ENCODE results near the gene SLC23A3.

Gene SLC23A3

DNA sequence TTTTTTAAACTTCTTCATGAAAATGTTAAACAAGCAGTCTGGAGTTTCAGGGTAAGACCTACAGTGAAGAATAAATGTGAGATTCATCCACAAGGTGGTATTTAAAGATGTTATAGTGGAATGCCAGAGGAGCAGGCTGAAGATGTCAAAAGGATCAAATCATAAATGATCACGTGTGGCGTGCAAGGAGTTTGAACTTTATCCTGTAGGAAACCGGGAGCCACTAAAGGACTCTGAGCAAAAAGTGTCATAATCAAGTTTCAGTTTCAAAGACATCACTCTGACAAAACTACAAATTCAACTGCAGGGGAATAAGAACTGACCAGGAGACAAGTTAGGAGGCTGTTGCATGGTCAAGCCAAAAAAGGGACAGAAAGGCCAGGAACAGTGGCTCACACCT, 29.1 kb downstream of the SLC23A3 start:
- no peak for DNase-seq

DNA sequence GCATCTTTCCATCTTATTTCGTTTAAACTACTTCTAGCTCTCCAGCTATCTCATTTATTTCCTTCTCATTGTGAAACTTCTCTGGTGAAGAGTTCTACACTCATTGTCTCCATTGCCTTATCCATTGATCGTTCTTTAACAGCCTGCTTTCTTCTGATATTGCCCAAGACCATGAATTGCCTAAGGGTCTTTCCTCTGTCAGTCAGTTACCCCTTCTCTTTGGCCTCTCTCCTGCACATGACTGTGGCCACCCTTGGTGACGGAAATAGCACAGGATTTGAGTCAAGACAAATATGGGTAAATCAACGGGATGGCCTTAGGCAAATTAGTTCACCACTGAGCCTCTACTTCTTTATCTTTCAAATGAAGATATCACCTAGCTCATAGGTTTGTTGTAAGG, 35.9 kb downstream of the SLC23A3 start:
- no peak for DNase-seq

DNA sequence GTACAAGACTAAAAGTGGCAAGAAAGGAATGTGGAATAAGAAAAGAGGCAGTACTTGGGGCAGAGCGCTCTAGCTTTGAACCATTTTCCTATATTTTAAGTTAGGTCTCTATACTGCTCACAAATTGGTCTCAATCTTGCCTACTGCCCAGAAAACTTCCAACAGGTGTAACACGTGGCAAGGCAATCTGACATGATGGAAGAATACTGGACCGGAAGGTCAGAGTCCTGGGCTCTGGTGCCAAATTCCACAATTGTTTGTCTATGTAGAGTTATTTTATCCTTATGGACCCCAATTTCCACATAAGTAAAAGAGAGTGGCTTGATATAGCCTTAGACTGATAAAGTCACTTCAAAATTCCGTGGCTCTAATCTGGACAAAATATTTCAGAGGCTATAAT, 38.1 kb downstream of the SLC23A3 start:
- no peak for DNase-seq

DNA sequence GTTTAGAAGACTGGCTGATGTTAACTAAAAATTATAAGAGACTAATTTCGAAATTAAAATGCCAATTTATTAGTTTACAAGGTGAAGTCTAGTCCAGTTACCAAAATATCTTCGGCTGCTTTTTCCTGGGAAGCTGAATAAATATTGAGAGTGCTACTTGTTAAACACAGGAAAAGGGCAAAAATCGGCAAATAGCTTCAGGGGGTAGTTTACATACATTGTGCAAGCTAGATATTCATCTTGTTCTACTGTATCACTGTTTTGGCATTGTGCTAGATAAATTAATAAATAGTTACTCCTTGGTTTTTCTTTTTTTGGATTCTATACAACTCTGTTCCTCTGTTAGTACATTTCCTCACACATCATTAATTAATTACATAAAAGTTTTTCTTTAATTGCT, 38.5 kb downstream of the SLC23A3 start:
- no peak for DNase-seq

DNA sequence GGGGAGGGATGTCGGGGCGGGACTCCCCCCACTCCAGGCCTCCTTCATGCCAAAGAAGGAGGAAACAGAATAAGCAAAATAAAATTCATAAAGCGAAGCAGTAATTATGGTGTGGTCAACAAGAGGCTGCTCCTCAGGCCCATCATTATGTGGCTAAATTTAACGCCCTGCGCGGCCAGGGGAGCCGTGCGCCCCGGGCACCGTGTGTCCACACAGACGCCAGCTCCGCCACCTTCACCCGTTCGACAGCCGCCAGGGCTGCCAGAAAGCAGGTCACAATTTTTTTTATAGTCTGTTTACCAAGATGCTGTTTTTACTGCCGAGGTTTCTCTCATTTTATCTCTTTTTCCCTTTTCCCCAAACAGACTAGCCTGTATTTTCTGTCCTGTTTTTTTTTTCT, 40.2 kb downstream of the SLC23A3 start:
- no peak for DNase-seq

DNA sequence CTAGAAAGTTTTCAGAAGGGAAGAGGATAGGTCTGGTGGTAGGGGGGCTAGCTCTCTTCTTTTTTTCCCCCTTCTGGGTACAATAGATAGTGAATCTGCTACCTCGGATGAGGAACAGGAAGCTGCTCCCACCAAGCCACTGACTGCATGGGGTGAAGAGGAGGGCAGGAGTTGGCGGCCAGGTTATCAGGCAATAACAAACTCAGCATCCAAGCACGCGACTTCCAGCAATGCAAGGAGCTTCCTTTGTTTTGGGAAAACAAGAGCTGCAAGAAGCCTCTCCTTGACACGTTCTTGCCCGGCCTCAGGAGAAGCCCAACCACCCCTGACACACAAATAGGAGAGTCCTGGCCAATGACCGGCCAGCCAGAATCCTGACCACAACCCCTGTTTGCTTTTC, 41.4 kb downstream of the SLC23A3 start:
- DNase-seq, result no peak

DNA sequence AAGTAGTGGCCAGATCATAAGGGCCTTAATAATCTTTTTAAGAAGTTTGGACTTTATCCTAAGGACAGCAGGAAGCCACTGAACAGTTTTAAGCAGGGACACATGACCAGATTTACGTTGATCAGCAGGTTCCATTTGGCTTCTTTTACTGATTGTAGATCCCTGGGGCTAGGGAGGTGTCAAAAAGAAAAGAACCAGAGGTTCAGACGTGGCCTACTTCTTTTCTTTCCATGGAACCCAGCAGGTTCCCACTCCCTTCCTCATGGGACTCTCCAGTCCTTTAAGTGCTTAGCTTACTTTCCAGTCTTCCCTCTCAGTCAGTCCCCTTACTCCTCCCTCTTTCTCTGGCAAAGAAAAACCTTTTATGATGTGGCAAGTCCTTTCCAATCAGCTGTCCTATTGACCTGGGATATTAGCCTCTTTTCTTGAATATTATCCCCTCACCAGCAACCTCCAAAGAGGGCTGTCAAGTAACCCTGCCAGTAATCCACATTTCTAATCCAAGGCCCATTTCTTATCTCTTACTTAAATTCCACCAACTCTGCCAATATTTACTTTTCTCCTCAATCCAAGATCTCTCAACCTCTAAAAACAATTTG, 42.7 kb downstream of the SLC23A3 start:
- DNase-seq, result no peak

DNA sequence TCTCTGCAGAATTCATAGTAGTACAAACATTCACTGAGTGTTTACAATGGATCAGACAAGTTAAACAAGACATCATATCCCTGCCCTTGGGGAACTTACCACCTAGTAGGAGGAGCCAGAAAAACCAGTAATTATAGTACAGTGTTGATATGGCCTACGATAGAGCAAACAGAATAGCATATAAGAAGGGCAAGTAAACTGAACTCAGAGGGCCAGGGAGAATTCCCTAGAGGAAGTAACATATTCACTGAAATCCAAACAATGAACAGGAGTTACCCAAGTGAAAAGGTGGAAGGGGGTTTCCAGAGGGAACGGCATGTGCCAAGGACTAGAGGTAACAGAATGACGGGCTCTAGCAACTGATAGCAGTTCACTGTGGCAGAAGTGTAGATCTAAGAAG, 43.3 kb downstream of the SLC23A3 start:
- no peak for DNase-seq

DNA sequence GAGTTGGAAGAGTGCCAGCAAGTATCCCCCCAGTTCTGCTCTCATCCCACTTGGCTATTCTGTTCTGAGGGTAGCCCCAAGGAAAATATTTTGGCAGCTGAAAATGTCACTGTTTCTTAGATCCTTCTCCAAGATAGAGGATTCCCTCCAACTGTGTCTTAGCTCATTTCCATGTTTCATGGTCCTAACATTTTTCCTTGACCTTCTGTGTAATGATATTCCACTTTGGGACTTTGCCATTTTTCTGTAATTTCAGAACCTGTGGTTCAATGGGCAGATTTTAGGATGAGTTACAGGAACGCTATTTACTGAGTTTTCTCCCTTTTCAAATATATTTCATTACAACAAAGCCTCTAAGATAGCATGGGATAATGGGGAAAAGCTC, 44.0 kb downstream of the SLC23A3 start:
- no peak for DNase-seq

DNA sequence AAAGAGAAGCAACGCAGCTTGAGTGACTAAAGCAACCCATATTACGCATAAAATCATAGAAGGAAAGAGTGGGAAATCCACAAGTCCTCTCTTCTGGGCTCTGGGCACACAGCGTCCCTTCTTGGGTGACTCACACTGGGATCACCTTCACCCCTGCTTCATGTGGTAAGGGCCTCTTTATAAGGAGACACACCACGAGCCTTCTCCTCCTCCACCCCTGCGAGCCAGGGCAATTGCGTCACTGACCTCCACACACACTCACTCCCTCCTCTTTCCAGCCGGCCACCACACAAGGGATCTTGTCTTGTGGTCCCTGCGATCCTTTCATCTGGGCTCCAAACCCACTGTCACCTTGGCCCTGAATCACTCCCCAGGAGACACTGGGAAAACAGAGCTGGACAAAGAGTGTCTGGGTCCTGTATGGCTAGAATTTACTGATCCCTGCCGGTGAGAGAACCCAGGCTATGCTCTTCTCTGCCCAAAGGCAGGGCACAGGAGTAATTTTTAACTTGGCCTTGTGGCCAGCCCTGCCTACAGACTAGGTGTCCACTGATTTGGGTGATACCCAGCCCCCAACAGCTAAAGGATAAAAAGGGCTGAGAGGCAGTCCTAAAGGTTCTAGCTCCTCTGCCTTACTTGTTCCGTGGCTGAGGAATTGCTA, 44.5 kb downstream of the SLC23A3 start:
- DNase-seq, result peak; percentile 66 to 71 (median 71)

DNA sequence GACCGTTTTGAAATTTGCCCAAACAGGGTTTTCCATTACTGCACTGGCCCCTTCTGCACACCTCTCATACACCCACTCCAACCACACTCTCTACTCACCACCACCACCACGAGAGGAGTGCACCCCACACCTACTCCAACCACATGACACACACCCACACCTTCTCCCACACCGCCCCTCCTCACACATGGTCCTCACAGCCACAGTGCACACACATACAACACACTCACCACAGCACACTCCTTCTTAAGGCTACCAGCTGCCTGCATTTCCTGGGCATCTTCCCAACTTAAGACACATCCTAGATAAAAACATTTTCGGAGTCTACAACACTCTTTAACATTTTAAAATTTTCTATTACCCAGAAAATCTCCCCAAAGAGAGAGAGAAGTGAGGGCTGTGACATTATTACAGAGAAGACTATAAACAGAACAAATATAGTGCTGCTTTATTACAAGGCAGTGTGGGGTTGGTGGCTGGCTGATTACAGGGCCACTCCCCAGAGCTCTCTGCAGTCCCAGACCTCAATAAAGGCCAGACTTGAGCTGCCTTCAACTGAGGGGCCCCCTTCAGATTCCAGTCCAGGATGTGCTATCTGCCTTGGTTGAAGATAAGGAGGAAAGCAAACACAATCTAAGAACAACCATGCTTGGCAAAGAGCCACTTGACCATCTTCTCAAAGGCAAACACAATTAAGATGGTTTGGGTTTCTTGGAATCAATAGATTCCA, 45.3 kb downstream of the SLC23A3 start:
- no peak for DNase-seq

DNA sequence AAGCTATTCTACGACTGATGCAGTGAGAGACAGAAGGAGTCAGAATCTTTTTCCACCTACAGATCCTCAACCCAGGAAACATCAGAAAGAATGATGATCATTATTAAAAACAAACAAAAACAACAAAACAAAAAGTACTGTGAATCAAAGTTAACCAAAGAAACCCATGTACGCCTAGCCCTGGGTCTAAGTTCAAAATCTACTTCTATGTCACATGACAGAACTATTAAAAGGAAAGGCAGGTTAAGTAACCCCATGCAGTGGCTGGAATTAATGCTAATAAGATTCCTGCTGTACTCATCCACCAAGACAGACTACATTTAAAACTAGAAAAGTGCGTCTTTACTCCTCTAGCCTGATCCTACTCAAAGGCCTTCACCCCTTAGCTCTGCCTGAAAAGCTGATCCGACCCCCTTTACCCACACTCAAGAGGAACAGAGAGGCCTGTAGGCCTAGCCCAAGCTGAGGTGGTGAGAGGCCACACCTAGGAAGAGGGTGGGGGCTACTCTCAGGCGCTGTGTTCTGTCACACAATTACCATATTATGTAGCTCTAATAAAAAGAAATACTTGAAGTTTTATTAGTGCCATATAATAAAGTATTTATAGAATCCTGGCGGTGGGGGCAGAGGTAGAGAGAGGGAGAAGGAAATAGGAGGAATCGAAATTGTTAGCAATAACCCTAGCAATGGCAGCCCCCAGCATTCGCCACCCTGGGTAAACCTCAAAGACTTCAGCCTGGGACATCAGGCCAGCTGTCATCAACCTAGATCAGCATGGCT, 46.3 kb downstream of the SLC23A3 start:
- DNase-seq, result no peak

DNA sequence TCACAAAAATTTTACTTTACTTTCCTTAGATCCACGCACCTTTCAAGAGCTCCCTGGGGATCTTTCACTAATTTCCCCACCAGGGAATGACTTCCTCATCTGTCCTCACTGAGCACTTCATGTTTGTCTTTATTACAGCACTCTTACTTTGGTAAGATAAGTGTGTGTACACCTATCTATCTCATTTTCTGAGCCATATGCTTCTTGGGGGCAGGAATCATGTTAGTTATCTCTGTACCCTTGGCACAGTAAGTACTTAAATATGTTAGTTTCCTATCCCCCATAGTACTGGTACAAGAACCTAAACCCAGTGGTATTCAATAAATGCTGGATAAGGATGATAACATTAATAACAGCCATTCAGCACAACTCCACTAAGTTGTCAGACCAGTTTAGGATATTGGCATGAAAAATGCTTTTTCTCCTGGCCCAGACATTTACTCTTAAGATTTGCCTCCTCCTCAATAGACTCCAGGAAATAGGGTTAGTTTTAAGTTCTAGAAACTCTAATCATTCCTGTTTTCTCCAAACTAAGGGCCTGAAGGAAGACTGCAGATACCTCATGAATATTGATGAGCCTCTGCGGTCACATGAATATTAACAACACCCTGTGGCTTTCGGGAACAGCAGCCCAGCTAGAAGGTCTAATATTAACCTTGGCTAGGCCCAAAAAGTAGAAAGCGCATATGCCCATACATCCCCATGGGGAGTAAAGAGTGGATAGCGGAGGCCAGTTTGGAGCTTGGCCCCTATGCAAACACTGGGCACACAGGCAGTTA, 47.4 kb downstream of the SLC23A3 start:
- no peak for DNase-seq

DNA sequence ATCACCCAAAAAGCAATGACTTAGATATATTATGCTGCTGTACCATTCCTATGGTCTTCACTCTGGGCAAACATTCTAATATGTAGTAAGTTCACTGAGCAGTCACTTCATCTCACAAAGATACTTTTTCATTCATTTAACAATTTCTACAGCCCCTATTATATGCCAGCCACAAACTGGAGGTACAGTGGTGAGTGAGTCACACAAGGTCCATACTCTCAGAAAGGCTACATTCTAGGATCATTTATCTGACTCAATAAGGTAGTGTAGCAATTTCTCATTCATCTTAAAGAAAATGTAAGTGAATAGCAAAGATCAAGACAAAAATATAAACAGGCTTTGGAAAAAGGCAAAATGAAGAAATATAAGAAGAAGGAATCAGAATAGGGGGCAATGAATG, 49.7 kb downstream of the SLC23A3 start:
- no peak for DNase-seq

DNA sequence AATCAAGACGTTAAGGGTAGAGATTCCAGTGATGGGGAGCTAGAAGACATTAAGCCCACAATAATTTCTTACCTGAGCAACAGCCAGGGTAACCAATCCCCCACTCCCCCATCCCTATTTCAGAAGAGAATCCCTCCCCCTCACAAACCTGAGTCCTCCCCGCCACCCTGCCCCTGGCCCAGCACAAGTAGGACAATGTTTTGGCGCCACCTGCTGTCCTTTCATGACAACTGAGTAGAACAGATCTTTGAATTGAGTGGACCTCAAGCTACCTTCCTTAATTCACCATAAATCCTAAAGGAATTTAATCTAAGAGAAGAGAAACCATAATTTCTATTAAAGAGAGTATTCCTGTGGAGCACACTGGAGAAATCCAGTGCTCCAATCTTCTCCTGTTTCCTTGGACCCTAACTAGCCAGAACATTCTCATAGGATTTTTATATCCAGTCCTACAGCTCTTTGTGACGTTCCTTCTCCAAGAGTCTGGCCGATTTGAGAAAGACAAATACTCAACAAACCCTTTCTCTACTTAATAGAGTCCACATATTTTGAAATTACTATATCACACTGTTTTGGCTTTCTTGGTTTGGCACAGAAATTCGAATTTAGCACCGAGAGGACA, 50.3 kb downstream of the SLC23A3 start:
- peak; percentile 67 to 82 (median 78) for DNase-seq

DNA sequence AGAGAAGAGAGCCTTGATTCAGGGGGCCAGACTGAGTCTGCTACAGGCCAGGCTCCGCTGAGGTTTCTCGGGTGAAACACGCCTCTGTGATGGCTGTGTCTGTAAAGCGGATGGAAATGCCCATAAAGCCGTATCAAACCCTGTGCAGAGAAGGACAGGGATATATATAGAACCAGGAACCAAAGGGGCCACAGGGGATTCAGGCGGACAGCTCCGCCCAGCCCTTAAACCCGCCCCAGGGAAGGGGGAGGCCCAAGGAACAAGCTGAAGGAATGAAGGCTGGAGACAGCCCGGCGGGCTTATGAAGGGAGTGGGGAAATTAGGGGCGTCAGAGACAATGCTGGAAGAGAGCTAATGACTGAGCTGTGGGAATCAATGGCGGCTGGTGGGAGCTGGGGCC, 51.3 kb downstream of the SLC23A3 start:
- DNase-seq, result no peak

DNA sequence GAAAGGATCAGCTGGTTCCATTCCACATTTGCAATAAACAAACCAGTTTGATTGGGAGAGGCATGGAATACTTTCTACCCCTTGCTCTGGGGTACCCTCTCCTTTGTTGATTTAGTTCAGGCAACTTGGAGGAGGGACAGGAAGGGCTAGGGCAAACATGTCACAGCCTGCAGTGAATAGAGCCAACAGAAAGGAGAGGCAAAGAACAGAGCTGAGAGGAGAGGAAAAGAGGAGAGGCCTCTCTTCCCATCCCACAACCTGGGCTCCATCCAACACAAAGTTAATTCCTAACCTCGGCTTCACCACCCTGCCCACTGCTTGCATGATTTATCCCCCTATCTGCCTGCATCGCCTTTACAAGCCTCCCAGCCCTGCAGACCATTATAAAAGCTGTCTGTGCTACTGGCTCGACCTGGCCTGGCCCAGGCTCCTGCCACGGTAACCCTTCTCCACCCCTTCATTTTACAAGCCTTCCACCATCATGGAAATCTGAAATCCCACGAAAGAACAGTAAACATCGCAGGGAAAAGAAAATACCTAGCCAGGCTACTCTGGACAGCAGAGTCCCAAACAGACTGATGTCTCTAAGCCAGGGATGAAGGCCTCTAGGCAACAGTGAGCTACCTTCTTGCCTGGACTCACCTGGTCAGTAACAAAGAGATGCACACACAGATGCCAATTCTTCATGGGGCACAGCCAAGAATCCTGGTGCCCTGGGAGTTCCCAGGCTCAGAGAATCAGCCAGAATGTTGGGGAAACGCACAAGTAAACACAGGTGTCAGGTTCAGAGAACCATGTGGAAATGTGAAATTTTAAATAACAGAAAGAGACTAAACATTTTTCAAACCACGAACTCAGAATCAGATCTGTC, 52.8 kb downstream of the SLC23A3 start:
- no peak for DNase-seq

DNA sequence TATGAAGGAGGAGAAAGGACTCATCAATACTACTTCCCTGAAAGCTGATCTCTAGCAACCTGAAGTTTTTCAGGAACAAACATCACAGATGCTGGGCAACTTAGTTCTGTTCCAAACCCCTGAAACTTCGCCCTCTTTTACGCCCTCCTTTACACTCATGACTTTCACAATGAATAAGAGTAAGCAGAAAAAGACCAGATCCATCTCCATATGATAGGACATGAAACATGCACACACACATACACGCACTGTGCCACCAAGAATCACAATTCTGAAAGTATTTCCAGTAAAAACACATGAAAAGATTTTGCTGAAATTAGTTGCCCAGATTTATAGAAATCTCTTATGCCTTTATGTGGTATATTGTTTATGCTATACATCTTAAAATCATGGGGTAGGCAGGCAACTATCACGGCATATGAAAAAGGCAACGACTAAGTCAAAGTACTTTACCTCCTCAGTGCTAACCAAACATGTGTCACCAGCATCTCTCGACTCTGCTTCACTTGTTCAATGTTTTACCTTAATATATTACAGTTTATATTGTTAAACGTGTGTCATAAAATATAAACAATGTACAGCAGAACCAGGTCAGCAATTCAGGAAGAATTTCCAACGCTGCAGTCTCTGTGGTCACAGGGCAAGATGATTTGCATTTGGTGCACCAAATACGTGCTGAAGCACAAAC, 57.0 kb downstream of the SLC23A3 start:
- DNase-seq, result no peak

DNA sequence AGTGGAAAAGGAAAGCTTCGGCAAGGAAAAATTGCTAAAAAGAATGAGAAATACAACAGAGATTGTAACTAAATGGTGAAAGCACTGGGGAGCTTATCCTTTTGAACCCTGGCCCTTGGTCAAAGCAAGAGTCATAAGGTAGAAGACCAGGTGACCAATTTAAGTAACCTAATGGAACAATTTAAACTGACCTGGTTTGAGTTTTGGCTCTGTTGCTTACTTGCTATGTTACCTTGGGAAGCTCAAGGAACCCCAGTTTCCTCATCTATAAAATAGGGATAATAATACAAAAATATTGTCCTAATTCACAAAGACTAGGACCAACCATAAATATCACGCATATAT, 57.8 kb downstream of the SLC23A3 start:
- DNase-seq, result no peak

Measured in suppressor macrophage treated with lipopolysaccharide for 1 hour (primary cell).